ENCODE results near the gene UGT1A1. TPM values are rescaled to one million over a fixed set of nuclear protein-coding genes. Genes with fewer than 3 reads are reported as not detected.

UGT1A1 gene
- total RNA-seq, 1 experiment from 2014 or later: not detected

- Mint-ChIP-seq H3K36me3 (ENCODE audit: insufficient read depth in 1 of 3, low read depth in 3 of 3) (peaks cover 0 to 5% (median 4%) of the 10 kb centered on the region in 3 experiments; a peak in 2 of 7 replicates), H3K27me3 (ENCODE audit: low read depth) (peaks cover 16% of the 10 kb centered on the region), H3K4me1 (peaks cover 2 to 3% of the 10 kb centered on the region in 2 experiments; a peak in 3 of 4 replicates), H3K27ac (no peak overlapping the region), H3K4me3 (no peak overlapping the region), H3K9me3 (peaks cover 13 to 20% of the 10 kb centered on the region in 2 experiments)
- Histone ChIP-seq H4K8ac (replicated peaks; ENCODE audit: insufficient read length, low read depth, low read length) (no peak overlapping the region), H3K9ac (ENCODE audit: extremely low read depth, insufficient read length, low read length) (no peak overlapping the region), H4K5ac (ENCODE audit: insufficient read length, low read depth, low read length) (no peak overlapping the region), H3K4ac (ENCODE audit: low read depth, low read length) (no peak overlapping the region), H2BK20ac (ENCODE audit: low read depth, low read length, poor library complexity, severe bottlenecking) (no peak overlapping the region), H2AFZ (ENCODE audit: low read length) (no peak overlapping the region), H4K20me1 (ENCODE audit: control insufficient read depth, insufficient read depth, insufficient read length) (no peaks in the 10 kb centered on the region), H3K18ac (ENCODE audit: insufficient read length, low read depth, low read length) (no peak overlapping the region), H3K23ac (ENCODE audit: insufficient read length, low read depth, low read length) (no peak overlapping the region), H2BK120ac (ENCODE audit: low read depth, low read length, poor library complexity, severe bottlenecking) (no peak overlapping the region), H3K79me2 (ENCODE audit: insufficient read depth, low read length) (no peaks in the 10 kb centered on the region), H3K4me1 (ENCODE audit: insufficient read depth, low read length) (no peaks in the 10 kb centered on the region), H3K9me3 (ENCODE audit: control insufficient read depth, low read depth, low read length) (no peaks in the 10 kb centered on the region), H3K14ac (ENCODE audit: insufficient read depth, low read length) (no peak overlapping the region), H3K23me2 (ENCODE audit: insufficient read length, low read depth, low read length, poor library complexity, severe bottlenecking) (no peaks in the 10 kb centered on the region), H2BK15ac (ENCODE audit: low read depth, low read length) (no peak overlapping the region), H3K4me2 (ENCODE audit: insufficient read depth, insufficient read length, low read length) (no peak overlapping the region), H4K91ac (ENCODE audit: insufficient read length, low read depth, low read length) (no peak overlapping the region), H2BK12ac (ENCODE audit: insufficient read length, low read depth, low read length) (no peak overlapping the region), H2BK5ac (ENCODE audit: insufficient read length, low read length) (no peak overlapping the region), H3K27ac (ENCODE audit: insufficient read length, low read depth, low read length) (no peak overlapping the region), H2AK5ac (ENCODE audit: insufficient read length, low read length) (no peak overlapping the region), H3K56ac (ENCODE audit: insufficient read length, low read depth, low read length) (no peak overlapping the region), H3K27me3 (ENCODE audit: insufficient read depth, low read length) (no peaks in the 10 kb centered on the region), H3T11ph (ENCODE audit: low read length) (no peak overlapping the region), H3K79me1 (ENCODE audit: insufficient read depth, low read depth, low read length, poor library complexity, severe bottlenecking) (no peaks in the 10 kb centered on the region)
- no peak for DNase-seq
- WGBS (ENCODE audit: extremely low coverage, insufficient read length, low lambda C conversion rate): no CpG with 5 or more reads among the region's 8 CpGs
- no peak for TF ChIP-seq CTCF (conservative IDR thresholded peaks at IDR 0.05)
Observed at GRCh38 chr2:233803994-233804393, 43.9 kb downstream of the UGT1A1 start.
